H1 (cell line): Measurements from ENCODE around the gene AFTPH. TPM values are rescaled to one million over a fixed set of nuclear protein-coding genes. Genes with fewer than 3 reads are reported as not detected.

Source experiments
- CTCF ChIA-PET: fragments of 300-600 bp; sonication (Branson Sonifier 250); formaldehyde crosslinking; loops from one replicate; lab custom pipeline; 2021; ENCODE audit not compliant: partially characterized antibody; lab: Charles Lee
- POLR2A ChIA-PET: fragments of 300-600 bp; sonication (Branson Sonifier 250); formaldehyde crosslinking; loops from one replicate; lab custom pipeline; 2021; ENCODE audit warnings: inconsistent platforms; ENCODE audit not compliant: partially characterized antibody; lab: Charles Lee
- DNase-seq, 2 experiments: peaks; one replicate each; pipeline versions ENCODE4 v3.0.0 to v3.0.0-alpha.2; 2010 to 2022; ENCODE audit warnings: low spot score in 2 of 2, low read depth in 1 of 2, mixed read lengths in 1 of 2
- FAIRE-seq: peaks from 2 replicates; lab custom pipeline; 2011; peaks lifted over from hg19 to GRCh38; lab: Jason Lieb, UNC
- H2AFZ ChIP-seq: 2 replicates; pipeline ENCODE4 v1.8.1; 2012; ENCODE audit warnings: low read length, inconsistent platforms
- H2AK5ac ChIP-seq: 2 replicates; pipeline ENCODE4 v1.6.1; 2013; ENCODE audit warnings: low read depth, low read length
- H2BK120ac ChIP-seq: replicated peaks from 2 replicates; pipeline ENCODE3; 2013; ENCODE audit warnings: low read depth, low read length, inconsistent platforms
- H2BK12ac ChIP-seq: 2 replicates; pipeline ENCODE4 v1.6.1; 2013; ENCODE audit warnings: low read depth, low read length
- H2BK15ac ChIP-seq: 2 replicates; pipeline ENCODE4 v1.6.1; 2013; ENCODE audit warnings: low read length
- H2BK20ac ChIP-seq: 2 replicates; pipeline ENCODE4 v1.6.1; 2013; ENCODE audit warnings: low read length
- H2BK5ac ChIP-seq: 2 replicates; pipeline ENCODE4 v1.6.1; 2013; ENCODE audit warnings: low read depth, low read length
- H3K14ac ChIP-seq: 2 replicates; pipeline ENCODE4 v1.6.1; 2013; ENCODE audit warnings: inconsistent platforms; ENCODE audit not compliant: insufficient read length
- H3K18ac ChIP-seq: 2 replicates; pipeline ENCODE4 v1.6.1; 2013; ENCODE audit warnings: low read length; ENCODE audit errors: extremely low read depth
- H3K23ac ChIP-seq: 2 replicates; pipeline ENCODE4 v1.6.1; 2013; ENCODE audit warnings: inconsistent platforms; ENCODE audit not compliant: insufficient read length
- H3K23me2 ChIP-seq: 2 replicates; pipeline ENCODE4 v1.6.1; 2013; ENCODE audit warnings: low read depth, low read length
- H3K27ac ChIP-seq: 2 replicates; pipeline ENCODE4 v1.6.1; 2011; ENCODE audit warnings: low read depth, low read length, inconsistent platforms
- H3K27me3 ChIP-seq, 4 experiments: replicated peaks in 1 of 4; 1 replicate in 1 of 4; 2 replicates in 3 of 4; pipeline versions ENCODE4 v1.6.1 to v1.8.1; 2011 to 2013; ENCODE audit warnings: low read length in 3 of 4, mild to moderate bottlenecking in 3 of 4, inconsistent platforms in 2 of 4, mixed read lengths in 2 of 4, moderate library complexity in 1 of 4; ENCODE audit not compliant: control insufficient read depth in 3 of 4, insufficient read depth in 3 of 4; ENCODE audit errors: extremely low read depth in 1 of 4
- H3K36me3 ChIP-seq, 4 experiments: 2 replicates each; pipeline versions ENCODE4 v1.6.1 to v1.8.1; 2011 to 2013; ENCODE audit warnings: mild to moderate bottlenecking in 4 of 4, low read length in 3 of 4, moderate library complexity in 2 of 4, control low read depth in 1 of 4, inconsistent platforms in 1 of 4; ENCODE audit not compliant: insufficient read depth in 4 of 4, control insufficient read depth in 2 of 4
- H3K4ac ChIP-seq: replicated peaks from 2 replicates; pipeline ENCODE3; 2013; ENCODE audit warnings: low read length, low read depth, mixed read lengths, inconsistent platforms; ENCODE audit not compliant: insufficient read length
- H3K4me1 ChIP-seq, 4 experiments: replicated peaks in 1 of 4; 1 replicate in 1 of 4; 2 replicates in 3 of 4; pipeline versions ENCODE4 v1.6.1 to v1.8.1; 2011 to 2013; ENCODE audit warnings: low read length in 3 of 4, inconsistent platforms in 2 of 4, mixed read lengths in 1 of 4; ENCODE audit not compliant: insufficient read depth in 4 of 4, control insufficient read depth in 3 of 4
- H3K4me2 ChIP-seq, 2 experiments: 2 replicates each; pipeline versions ENCODE4 v1.6.1 to v1.8.1; 2011 to 2013; ENCODE audit warnings: low read depth in 2 of 2, low read length in 2 of 2, control low read depth in 1 of 2, inconsistent platforms in 1 of 2, mild to moderate bottlenecking in 1 of 2; ENCODE audit not compliant: insufficient read depth in 1 of 2
- H3K4me3 ChIP-seq, 4 experiments: fragments of 200-600, 300-600 bp in 1 of 4; sonication (generic), shearing (Covaris generic), sonication (Bioruptor Twin) in 1 of 4; 2 replicates each; pipeline versions ENCODE4 v1.5.1 to v1.8.1; 2011 to 2016; ENCODE audit warnings: low read length in 4 of 4, low read depth in 3 of 4, control low read depth in 2 of 4, inconsistent platforms in 2 of 4, mild to moderate bottlenecking in 2 of 4, mixed read lengths in 1 of 4, moderate library complexity in 1 of 4; ENCODE audit not compliant: insufficient read depth in 2 of 4; ENCODE audit errors: extremely low read depth in 1 of 4
- H3K56ac ChIP-seq: replicated peaks from 2 replicates; pipeline ENCODE3; 2013; ENCODE audit warnings: low read depth, mild to moderate bottlenecking, mixed read lengths, low read length, inconsistent platforms; ENCODE audit not compliant: insufficient read length
- H3K79me1 ChIP-seq: 2 replicates; pipeline ENCODE4 v1.6.1; 2013; ENCODE audit warnings: low read depth, low read length, control low read depth
- H3K79me2 ChIP-seq, 2 experiments: 2 replicates each; pipeline versions ENCODE4 v1.6.1 to v1.8.1; 2012 to 2013; ENCODE audit warnings: low read length in 2 of 2, mild to moderate bottlenecking in 2 of 2, inconsistent platforms in 1 of 2; ENCODE audit not compliant: insufficient read depth in 2 of 2, control insufficient read depth in 1 of 2
- H3K9ac ChIP-seq, 4 experiments: replicated peaks in 1 of 4; 1 replicate in 1 of 4; 2 replicates in 3 of 4; pipeline versions ENCODE4 v1.6.1 to v1.8.1; 2011 to 2013; ENCODE audit warnings: low read depth in 3 of 4, low read length in 3 of 4, control low read depth in 2 of 4, mild to moderate bottlenecking in 2 of 4, moderate library complexity in 2 of 4, inconsistent platforms in 1 of 4; ENCODE audit errors: extremely low read depth in 1 of 4
- H3K9me3 ChIP-seq, 2 experiments: 2 replicates each; pipeline versions ENCODE4 v1.6.1 to v1.8.1; 2012 to 2013; ENCODE audit warnings: mild to moderate bottlenecking in 2 of 2, moderate library complexity in 2 of 2, control low read depth in 1 of 2, inconsistent platforms in 1 of 2, low read depth in 1 of 2, low read length in 1 of 2, mixed read lengths in 1 of 2; ENCODE audit not compliant: insufficient read depth in 2 of 2
- H4K20me1 ChIP-seq, 2 experiments: replicated peaks in 1 of 2; 2 replicates each; pipeline versions ENCODE3 to v1.8.1; 2011 to 2013; ENCODE audit warnings: inconsistent platforms in 2 of 2, low read length in 2 of 2, mild to moderate bottlenecking in 1 of 2; ENCODE audit not compliant: insufficient read depth in 2 of 2, control insufficient read depth in 1 of 2
- H4K5ac ChIP-seq: 2 replicates; pipeline ENCODE4 v1.6.1; 2013; ENCODE audit warnings: low read length, low read depth, mixed read lengths, inconsistent platforms; ENCODE audit not compliant: insufficient read length
- H4K8ac ChIP-seq: 2 replicates; pipeline ENCODE4 v1.8.0; 2013; ENCODE audit warnings: mild to moderate bottlenecking, moderate library complexity, low read length, inconsistent platforms; ENCODE audit not compliant: insufficient read depth; ENCODE audit errors: extremely low read depth
- H4K91ac ChIP-seq: replicated peaks from 2 replicates; pipeline ENCODE3; 2013; ENCODE audit warnings: low read length, mixed read lengths, inconsistent platforms; ENCODE audit not compliant: insufficient read length
- BCL11A ChIP-seq, 2 experiments: IDR thresholded peaks; one replicate each; pipeline ENCODE4 v1.6.1; 2011; ENCODE audit warnings: low read depth in 2 of 2, low read length in 2 of 2, mild to moderate bottlenecking in 2 of 2
- RAD21 ChIP-seq, 2 experiments: IDR thresholded peaks in 1 of 2; conservative IDR thresholded peaks in 1 of 2; 2 replicates each; pipeline ENCODE4 v1.6.1; 2011; ENCODE audit warnings: low read depth in 2 of 2, low read length in 2 of 2, improper control_type of control experiment in 1 of 2, inconsistent platforms in 1 of 2, mild to moderate bottlenecking in 1 of 2, moderate library complexity in 1 of 2
- WGBS, 2 experiments: shearing (Covaris generic) in 1 of 2; methylation state at CpG; one replicate each; pipeline versions ENCODE4 v1.1.6 to v1.1.7; 2013 to 2015; ENCODE audit warnings: low lambda C conversion rate in 2 of 2, mixed read lengths in 2 of 2, inconsistent platforms in 1 of 2, low coverage in 1 of 2, missing lambda C conversion rate in 1 of 2; ENCODE audit not compliant: insufficient replicate concordance in 2 of 2, insufficient coverage in 1 of 2, insufficient read length in 1 of 2; ENCODE audit errors: extremely low coverage in 1 of 2, missing lambda C conversion rate in 1 of 2; 5-methylcytosine and 5-hydroxymethylcytosine counted together
- polyA plus RNA-seq, 7 experiments: library from polyadenylated mRNA; depleted of rRNA in 3 of 7; stranded (reverse) in 5 of 7; unstranded in 2 of 7; fragments of >200 nt in 5 of 7; fragments of 200-250 nt in 2 of 7; gene quantifications; 1 replicate in 5 of 7; 2 replicates in 1 of 7; 4 replicates in 1 of 7; pipeline versions ENCODE4 v1.2.1 to v1.2.3, GENCODE V29; 2011 to 2013; ENCODE audit warnings: missing spikeins in 2 of 7, mixed read lengths in 2 of 7
- total RNA-seq: library from RNA; stranded (reverse); fragmentation: NEBNext Ultra II Directional; extraction: Animal tissue kit (Norgen Biotek cat#: 25700); gene quantifications from 2 replicates; pipeline ENCODE4 v1.2.1, GENCODE V29; 2021
- TF ChIP-seq, protein P1 (sequence below), 3 experiments: IDR thresholded peaks; 1 replicate in 2 of 3; 2 replicates in 1 of 3; pipeline versions ENCODE4 v1.5.1 to v1.6.1; 2011; ENCODE audit warnings: low read length in 3 of 3, mild to moderate bottlenecking in 3 of 3, inconsistent platforms in 2 of 3, low read depth in 1 of 3, moderate library complexity in 1 of 3; ENCODE audit not compliant: insufficient read depth in 1 of 3; ENCODE audit errors: control extremely low read depth in 1 of 3

The AFTPH gene
- total and polyA plus RNA-seq, 2 of the 8 experiments (the other 6 are each of a cell fraction or from before 2014, with no cell fraction given), result 7.3 to 15.0 TPM

DNA sequence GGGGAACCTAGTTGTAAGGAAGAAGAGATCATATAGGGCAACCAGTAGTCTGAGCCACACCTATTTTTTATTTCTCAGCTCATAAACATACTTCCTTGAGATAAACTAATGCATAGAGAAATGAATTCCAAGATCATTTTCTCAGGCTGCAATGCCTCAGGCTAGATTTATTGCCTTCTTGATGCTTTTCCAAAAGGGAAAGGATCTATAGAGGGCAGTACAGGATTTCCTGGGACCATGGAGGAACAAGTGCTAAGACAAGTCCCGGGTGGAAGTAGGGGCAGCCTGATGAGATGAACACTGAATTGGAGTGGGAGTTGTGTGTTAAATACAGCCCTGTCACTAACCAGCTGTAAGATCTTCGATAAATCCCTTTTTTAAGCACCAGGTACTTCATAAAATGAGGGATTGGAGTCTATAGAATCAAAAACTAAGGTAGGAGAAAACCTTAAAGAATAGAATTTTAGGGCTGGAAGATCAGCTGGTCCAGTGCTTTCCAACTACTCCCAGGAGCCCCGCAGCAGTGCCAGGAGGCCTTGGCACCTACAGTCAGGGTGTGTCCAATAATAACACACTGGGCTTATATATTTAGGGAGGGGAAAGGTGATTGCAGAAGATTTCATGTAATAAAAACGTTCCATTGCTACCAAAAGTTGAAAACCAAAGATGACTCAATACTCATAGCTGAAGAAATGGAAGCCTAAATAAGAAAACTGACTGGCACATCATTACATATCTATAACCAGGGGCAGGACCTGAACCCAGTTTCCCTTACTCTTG is 71.5 kb downstream of the AFTPH start:
- Histone ChIP-seq H2BK120ac (no peak overlapping the region), H3K36me3 (peaks cover 0 to 7% (median 0%) of the 10 kb centered on the region in 4 experiments; a peak in 3 of 8 replicates), H3K4me3 (no peak overlapping the region), H3K4me2 (no peak overlapping the region), H3K79me2 (no peaks in the 10 kb centered on the region), H4K8ac (no peak overlapping the region), H4K91ac (no peak overlapping the region), H2AFZ (no peak overlapping the region), H2AK5ac (no peak overlapping the region), H3K14ac (no peak overlapping the region), H3K79me1 (no peaks in the 10 kb centered on the region), H3K9me3 (no peaks in the 10 kb centered on the region), H3K23ac (no peak overlapping the region), H3K4ac (no peak overlapping the region), H4K5ac (no peak overlapping the region), H2BK15ac (no peak overlapping the region), H3K18ac (no peak overlapping the region), H2BK20ac (no peak overlapping the region), H3K9ac (no peak overlapping the region), H3K27ac (no peak overlapping the region), H3K27me3 (no peaks in the 10 kb centered on the region), H4K20me1 (no peaks in the 10 kb centered on the region), H2BK12ac (no peak overlapping the region), H2BK5ac (no peak overlapping the region), H3K23me2 (no peaks in the 10 kb centered on the region; the same call in 1 of the 2 replicates), H3K4me1 (no peaks in the 10 kb centered on the region), H3K56ac (no peak overlapping the region)
- TF ChIP-seq RAD21 (IDR thresholded peaks at IDR 0.05 in 1 of 2, conservative IDR thresholded peaks at IDR 0.05 in 1 of 2; ENCODE audit: low read depth in 2 of 2, low read length in 2 of 2) (peak; percentile 73 to 84), BCL11A (IDR thresholded peaks at IDR 0.05; ENCODE audit: low read depth in 2 of 2, low read length in 2 of 2) (no peak)
- TF ChIP-seq, protein P1, sequence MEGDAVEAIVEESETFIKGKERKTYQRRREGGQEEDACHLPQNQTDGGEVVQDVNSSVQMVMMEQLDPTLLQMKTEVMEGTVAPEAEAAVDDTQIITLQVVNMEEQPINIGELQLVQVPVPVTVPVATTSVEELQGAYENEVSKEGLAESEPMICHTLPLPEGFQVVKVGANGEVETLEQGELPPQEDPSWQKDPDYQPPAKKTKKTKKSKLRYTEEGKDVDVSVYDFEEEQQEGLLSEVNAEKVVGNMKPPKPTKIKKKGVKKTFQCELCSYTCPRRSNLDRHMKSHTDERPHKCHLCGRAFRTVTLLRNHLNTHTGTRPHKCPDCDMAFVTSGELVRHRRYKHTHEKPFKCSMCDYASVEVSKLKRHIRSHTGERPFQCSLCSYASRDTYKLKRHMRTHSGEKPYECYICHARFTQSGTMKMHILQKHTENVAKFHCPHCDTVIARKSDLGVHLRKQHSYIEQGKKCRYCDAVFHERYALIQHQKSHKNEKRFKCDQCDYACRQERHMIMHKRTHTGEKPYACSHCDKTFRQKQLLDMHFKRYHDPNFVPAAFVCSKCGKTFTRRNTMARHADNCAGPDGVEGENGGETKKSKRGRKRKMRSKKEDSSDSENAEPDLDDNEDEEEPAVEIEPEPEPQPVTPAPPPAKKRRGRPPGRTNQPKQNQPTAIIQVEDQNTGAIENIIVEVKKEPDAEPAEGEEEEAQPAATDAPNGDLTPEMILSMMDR (IDR thresholded peaks at IDR 0.05; ENCODE audit: control extremely low read depth in 1 of 3, insufficient read depth in 1 of 3, low read depth in 1 of 3, low read length in 3 of 3), result peak in 2 of 3 experiments; percentile 64 to 68; a peak in 3 of 4 replicates
- DNase-seq (no peak), FAIRE-seq (peak; percentile 7)
- POLR2A ChIA-PET, result interaction anchor here (1.9 kb wide), 1 partner anchor 14 kb away, joined by 4 read pairs; no protein-coding TSS in a partner anchor
- WGBS, 2 experiments, result 84% methylated on average over 4 of the region's 4 CpGs; no CpG with 5 or more reads in 1 of the 2 experiments
- CTCF ChIA-PET, result interaction anchor here (0.7 to 6.4 kb wide), 26 partner anchors 10 to 293 kb away, joined by 3 to 61 read pairs (median 4); no protein-coding TSS in a partner anchor
